Gastrocnemius medialis (tissue), 4 donors: ENCODE data around the gene RPL35. TPM values are rescaled to one million over a fixed set of nuclear protein-coding genes. Genes with fewer than 3 reads are reported as not detected.
"Not testable (repeated sequence)": the region's sequence is repeated elsewhere in the genome, so short reads cannot be mapped to it uniquely, and the experiment has no call there.

ENCODE experiments used
- ATAC-seq, 2 donors: fragments of 150-250 bp; one replicate each; pipeline ENCODE4 v1.9.1; 2016
- DNase-seq, 2 donors: peaks; one replicate each; pipeline ENCODE4 v3.0.0-alpha.2; 2019
- H3K27ac ChIP-seq, 4 donors: fragments of 200-600 bp; sonication (generic); 1 replicate in 1 of 4; 2 replicates in 3 of 4; pipeline ENCODE4 v1.5.1; 2016 to 2018; ENCODE audit warnings: mild to moderate bottlenecking in 2 of 4, moderate library complexity in 1 of 4
- H3K27me3 ChIP-seq, 3 donors: fragments of 200-600 bp; sonication (generic) in 2 of 3; 1 replicate in 1 of 3; 2 replicates in 2 of 3; pipeline versions ENCODE4 v1.5.1 to v1.6.0; 2016 to 2019; ENCODE audit warnings: mild to moderate bottlenecking in 1 of 3, moderate library complexity in 1 of 3
- H3K36me3 ChIP-seq, 2 donors: fragments of 200-600 bp; sonication (generic) in 1 of 2; one replicate each; pipeline ENCODE4 v1.5.1; 2017 to 2018
- H3K4me1 ChIP-seq, 2 donors: fragments of 200-600 bp; sonication (generic) in 1 of 2; one replicate each; pipeline ENCODE4 v1.5.1; 2016 to 2017; ENCODE audit warnings: mild to moderate bottlenecking in 2 of 2
- H3K4me3 ChIP-seq, 4 donors: fragments of 200-600 bp; sonication (generic) in 3 of 4; 1 replicate in 1 of 4; 2 replicates in 3 of 4; pipeline ENCODE4 v1.5.1; 2016 to 2019; ENCODE audit warnings: mild to moderate bottlenecking in 2 of 4
- H3K9me3 ChIP-seq, 3 donors: fragments of 200-600 bp; sonication (generic) in 2 of 3; 1 replicate in 1 of 3; 2 replicates in 2 of 3; pipeline ENCODE4 v1.5.1; 2016 to 2019
- CTCF ChIP-seq, 5 experiments: fragments of 450-650 bp in 3 of 5; fragments of 200-600 bp in 2 of 5; sonication (generic) in 2 of 5; IDR thresholded peaks in 4 of 5; conservative IDR thresholded peaks in 1 of 5; 1 replicate in 4 of 5; 2 replicates in 1 of 5; pipeline ENCODE4 v1.5.1; 2016 to 2019; ENCODE audit warnings: antibody characterized with exemption in 5 of 5, mild to moderate bottlenecking in 3 of 5, moderate library complexity in 3 of 5
- POLR2A ChIP-seq, 2 donors: fragments of 450-650 bp; IDR thresholded peaks; one replicate each; pipeline ENCODE4 v1.6.1; 2017; ENCODE audit warnings: antibody characterized with exemption in 2 of 2, mild to moderate bottlenecking in 2 of 2, moderate library complexity in 2 of 2
- in situ Hi-C, 4 donors: fragments of 200-750 bp; cut with MboI; loops; one replicate each; pipeline versions ENCODE4 v1.15.0 to v1.8.0; 2017; ENCODE audit warnings: low sequenced_read_pairs in 4 of 4
- intact Hi-C: fragments of 100-400 bp; cut with DNase I; formaldehyde crosslinking; loops from one replicate; pipeline ENCODE4 v1.15.1; 2023; ENCODE audit warnings: low total_unique reads
- total RNA-seq, 4 donors: library from RNA; depleted of rRNA; stranded (reverse); fragments of >200 nt; gene quantifications; one replicate each; pipeline versions ENCODE4 v1.1.0 to v1.2.3, GENCODE V29; 2016

The RPL35 gene
- total RNA-seq, 4 donors from 2014 or later, result 2,099 to 2,608 (median 2,478) TPM

- Histone ChIP-seq H3K4me1 (peaks cover 10 to 13% of the 10 kb centered on the region in 2 donors), H3K36me3 (no peaks in the 10 kb centered on the region), H3K27me3 (no peaks in the 10 kb centered on the region), H3K27ac (peak overlapping the region; percentile 74 to 84 (median 80)), H3K9me3 (no peaks in the 10 kb centered on the region), H3K4me3 (no peak overlapping the region)
- TF ChIP-seq CTCF (IDR thresholded peaks at IDR 0.05 in 4 of 5, conservative IDR thresholded peaks at IDR 0.05 in 1 of 5), result no peak
- TF ChIP-seq POLR2A (IDR thresholded peaks at IDR 0.05), result no peak
- intact Hi-C loops (no loop called here), in situ Hi-C loops (loop anchor here in 1 of 4 donors (10.0 kb wide), 1 partner anchor 46 kb away; no protein-coding TSS in a partner anchor)
- no peak for ATAC-seq
- DNase-seq, result no peak
These were observed 20.5 kb downstream of the RPL35 start for GRCh38 chr9:124841075-124841821.

- no peaks in the 10 kb centered on the region for H3K9me3 ChIP-seq
- in situ Hi-C loops (loop anchor here in 1 of 4 donors (10.0 kb wide), 1 partner anchor 46 kb away; no protein-coding TSS in a partner anchor), intact Hi-C loops (loop anchor here (1.0 kb wide), 1 partner anchor 12 kb away; no protein-coding TSS in a partner anchor)
- DNase-seq, result peak; percentile 74 to 94
- peaks cover 18 to 20% of the 10 kb centered on the region in 2 donors for H3K4me1 ChIP-seq
- H3K27ac ChIP-seq, result peak overlapping the region; percentile 74 to 84 (median 80)
- H3K36me3 ChIP-seq, result no peaks in the 10 kb centered on the region
- peak; percentile 81 to 93 for ATAC-seq
- H3K4me3 ChIP-seq, result no peak overlapping the region
- H3K27me3 ChIP-seq, result no peaks in the 10 kb centered on the region
- TF ChIP-seq CTCF (IDR thresholded peaks at IDR 0.05 in 4 of 5, conservative IDR thresholded peaks at IDR 0.05 in 1 of 5), result peak; percentile 39 to 71 (median 55)
- peak in 1 of 2 donors; percentile 25 for TF ChIP-seq POLR2A (IDR thresholded peaks at IDR 0.05)
These were observed 21.4 kb downstream of the RPL35 start for GRCh38 chr9:124840300-124840833.

GRCh38 chr9:124839612-124840299, 22.0 kb downstream of the RPL35 start:
- TF ChIP-seq POLR2A (IDR thresholded peaks at IDR 0.05) (no peak), CTCF (IDR thresholded peaks at IDR 0.05 in 4 of 5, conservative IDR thresholded peaks at IDR 0.05 in 1 of 5) (peak; percentile 49 to 80 (median 65))
- H3K27me3 ChIP-seq, result no peaks in the 10 kb centered on the region
- H3K36me3 ChIP-seq, result no peaks in the 10 kb centered on the region
- H3K4me3 ChIP-seq, result no peak overlapping the region
- DNase-seq (peak in 1 of 2 donors; percentile 43), ATAC-seq (peak; percentile 45 to 52)
- intact Hi-C loops (loop anchor here (1.0 kb wide), 1 partner anchor 13 kb away; no protein-coding TSS in a partner anchor), in situ Hi-C loops (loop anchor here in 1 of 4 donors (10.0 kb wide), 1 partner anchor 45 kb away; no protein-coding TSS in a partner anchor)
- no peaks in the 10 kb centered on the region for H3K9me3 ChIP-seq
- H3K27ac ChIP-seq, result peak overlapping the region; percentile 74 to 84 (median 80)
- peaks cover 24 to 26% of the 10 kb centered on the region in 2 donors for H3K4me1 ChIP-seq

- H3K4me3 ChIP-seq, DNase-seq, intact Hi-C loops, in situ Hi-C loops, H3K36me3 ChIP-seq, ATAC-seq, H3K27ac ChIP-seq, H3K27me3 ChIP-seq, H3K9me3 ChIP-seq: not testable (repeated sequence)
- H3K4me1 ChIP-seq, result peaks cover 30 to 32% of the 10 kb centered on the region in 2 donors
These were observed 23.0 kb downstream of the RPL35 start for GRCh38 chr9:124838567-124839275.

GRCh38 chr9:124838132-124838531, 23.6 kb downstream of the RPL35 start:
- intact Hi-C loops, H3K36me3 ChIP-seq, H3K27ac ChIP-seq, H3K27me3 ChIP-seq, H3K9me3 ChIP-seq, ATAC-seq, DNase-seq, in situ Hi-C loops, H3K4me3 ChIP-seq: not testable (repeated sequence)
- H3K4me1 ChIP-seq, result peaks cover 30 to 32% of the 10 kb centered on the region in 2 donors
